ENCODE results near the gene CHRNA3.

GRCh38 chr15:78618064-78618463 lies 2.7 kb downstream of the CHRNA3 start:
- TF ChIP-seq CTCF (IDR thresholded peaks at IDR 0.05 in 2 of 3, conservative IDR thresholded peaks at IDR 0.05 in 1 of 3; ENCODE audit: borderline replicate concordance in 1 of 3, insufficient read depth in 1 of 3, low read depth in 2 of 3, low read length in 2 of 3) = no peak
- no peak for TF ChIP-seq POLR2A (IDR thresholded peaks at IDR 0.05; ENCODE audit: borderline replicate concordance, extremely low read depth, insufficient read depth, insufficient read length)
- TF ChIP-seq TCF7L2 (IDR thresholded peaks at IDR 0.05; ENCODE audit: borderline replicate concordance, extremely low read depth, insufficient read depth, insufficient read length) = no peak
- TF ChIP-seq EZH2 (IDR thresholded peaks at IDR 0.05) = no peak
- no peak for TF ChIP-seq REST (IDR thresholded peaks at IDR 0.05; ENCODE audit: low read depth)
- no peak for TF ChIP-seq ELF1 (IDR thresholded peaks at IDR 0.05; ENCODE audit: borderline replicate concordance, low read depth)
- no peak for TF ChIP-seq RAD21 (IDR thresholded peaks at IDR 0.05; ENCODE audit: low read depth)
- TF ChIP-seq POLR2AphosphoS5 (IDR thresholded peaks at IDR 0.05; ENCODE audit: low read depth, low read length) = no peak
- TF ChIP-seq SIN3A (IDR thresholded peaks at IDR 0.05; ENCODE audit: low read depth) = no peak
- TF ChIP-seq ZFX (IDR thresholded peaks at IDR 0.05) = no peak
- no peak for TF ChIP-seq EZH2phosphoT487 (IDR thresholded peaks at IDR 0.05; ENCODE audit: borderline replicate concordance)
- no peak for TF ChIP-seq ZBTB33 (IDR thresholded peaks at IDR 0.05; ENCODE audit: extremely low read depth, insufficient replicate concordance, low read length)
- no peak for TF ChIP-seq JUND (IDR thresholded peaks at IDR 0.05)

Measured in HCT116 (cell line).